GM19372 (cell line): ENCODE measurements around the gene SRC.
A peak's percentile ranks its signal among the peaks of the same experiment; 100 is the strongest.

Experiments
- ATAC-seq: cut with Tn5 transposase; IDR thresholded peaks from one replicate; pipeline ENCODE4 v1.9.1; 2021; ENCODE audit warnings: mild to moderate bottlenecking, low read depth, moderate library complexity; ENCODE audit not compliant: unreplicated experiment

Gene SRC

DNA sequence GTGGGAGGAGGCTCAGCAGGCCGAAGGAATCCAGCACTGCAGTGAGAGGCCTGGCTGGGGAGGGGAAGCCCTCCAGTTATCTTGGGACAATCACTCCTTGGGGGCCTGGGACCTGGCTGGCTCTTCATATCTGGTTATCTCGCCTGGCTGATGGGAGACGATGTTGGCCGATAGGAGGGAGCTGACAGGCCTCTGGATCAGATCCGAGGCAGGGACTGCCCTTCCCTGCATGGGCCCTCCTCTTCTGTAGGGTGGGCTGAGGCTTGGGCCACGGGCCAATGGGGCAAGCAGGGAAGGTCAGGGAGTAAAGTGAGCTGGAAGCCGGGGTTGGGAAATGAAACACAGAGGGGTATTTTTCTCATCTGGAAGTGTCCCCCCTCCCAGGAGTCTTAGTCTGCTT, 31.3 kb upstream of the SRC start:
- ATAC-seq, result no peak

DNA sequence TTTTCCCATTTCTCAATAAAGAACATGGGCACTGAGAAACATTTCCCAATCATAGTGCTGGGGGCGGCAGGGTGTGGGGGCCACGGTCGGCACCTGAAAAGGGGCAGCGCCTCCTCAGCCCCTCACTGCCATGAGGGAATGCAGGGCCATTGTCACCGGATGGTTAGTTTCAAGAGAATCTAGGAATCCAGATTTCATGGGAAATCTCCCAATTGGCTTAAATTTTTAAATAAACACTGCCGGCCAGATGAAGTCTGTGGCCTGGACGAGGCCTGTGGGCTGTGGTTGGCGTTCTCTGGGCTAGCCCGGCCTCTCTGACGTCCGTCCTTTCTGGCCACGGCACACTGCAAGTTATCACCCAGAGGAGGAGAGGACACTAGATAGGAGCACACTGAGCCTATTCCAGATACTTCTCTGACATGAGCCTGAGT, 30.9 kb upstream of the SRC start:
- ATAC-seq, result no peak

- ATAC-seq, result peak; percentile 24
Measured at GRCh38 chr20:37315452-37316110, 30.4 kb upstream of the SRC start.

DNA sequence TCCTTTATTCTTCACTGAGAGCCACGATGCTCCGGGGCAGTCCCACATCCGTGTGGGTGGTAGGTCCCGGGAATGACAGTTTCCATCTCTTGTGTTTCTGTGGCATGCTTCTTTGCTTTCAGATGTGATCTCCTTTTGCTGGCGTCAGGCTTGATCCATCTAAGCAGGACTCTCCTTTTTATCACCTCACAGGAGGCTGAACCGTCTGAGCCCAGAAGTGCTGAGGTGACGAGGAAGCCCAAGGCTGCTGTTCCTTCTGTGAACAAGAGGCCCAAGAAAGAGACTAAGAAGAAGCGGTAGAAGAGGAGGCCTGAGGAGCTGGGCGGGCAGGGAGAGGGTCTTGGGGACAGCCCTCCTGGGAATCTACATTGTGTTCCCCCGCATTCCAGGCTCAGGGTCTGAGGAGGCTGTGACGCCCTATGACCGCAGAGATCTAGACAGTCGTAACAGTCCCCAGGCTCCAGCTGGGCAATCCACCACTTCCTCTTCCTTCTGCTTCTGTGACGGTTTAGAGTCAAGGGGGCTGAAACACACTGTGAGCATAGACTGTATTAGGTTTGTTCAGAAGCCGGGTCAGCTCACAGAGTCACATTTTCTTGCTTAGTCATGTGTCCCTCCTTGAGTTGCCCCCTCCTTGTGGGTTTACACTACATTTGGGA, 29.7 kb upstream of the SRC start:
- peak; percentile 80 for ATAC-seq

DNA sequence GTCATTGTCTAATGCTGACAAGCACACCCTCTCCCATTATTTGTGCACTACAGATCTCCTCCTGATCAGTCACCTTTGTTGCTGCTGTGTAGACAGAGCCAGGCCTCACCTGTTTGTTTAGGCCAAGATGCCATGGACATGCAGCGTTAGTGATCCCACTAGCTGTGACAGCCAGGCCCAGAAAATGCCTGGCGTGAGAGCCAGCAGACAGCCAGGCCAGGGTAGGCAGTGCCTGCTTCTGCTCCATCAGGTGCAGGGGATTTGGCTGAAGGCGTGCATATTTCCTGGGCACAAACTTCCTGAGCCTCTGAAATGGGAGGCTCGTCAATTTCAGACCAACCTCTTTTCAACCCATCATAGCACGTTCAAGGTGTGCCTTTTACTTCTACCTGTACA, 29.2 kb upstream of the SRC start:
- ATAC-seq, result no peak

DNA sequence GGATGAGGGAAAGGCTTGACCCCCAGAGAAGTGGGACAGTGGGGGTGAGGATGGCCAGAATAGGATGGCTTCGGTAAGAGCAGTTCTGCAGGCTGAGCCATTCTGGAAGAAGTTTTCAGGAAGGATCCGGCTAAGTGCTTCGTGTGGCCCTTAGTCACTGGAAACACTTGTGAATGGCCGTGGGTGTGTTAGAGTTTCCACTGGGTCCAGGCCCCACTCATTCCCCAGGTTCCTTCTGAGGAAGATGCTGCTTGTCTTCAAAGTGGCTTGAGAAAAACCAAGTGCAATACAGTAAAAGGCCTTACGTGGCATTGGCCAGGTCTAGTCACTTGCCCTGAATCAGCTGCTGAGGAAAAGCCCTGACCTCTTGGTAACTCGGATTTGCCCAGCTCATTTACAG, 28.6 kb upstream of the SRC start:
- ATAC-seq, result no peak

DNA sequence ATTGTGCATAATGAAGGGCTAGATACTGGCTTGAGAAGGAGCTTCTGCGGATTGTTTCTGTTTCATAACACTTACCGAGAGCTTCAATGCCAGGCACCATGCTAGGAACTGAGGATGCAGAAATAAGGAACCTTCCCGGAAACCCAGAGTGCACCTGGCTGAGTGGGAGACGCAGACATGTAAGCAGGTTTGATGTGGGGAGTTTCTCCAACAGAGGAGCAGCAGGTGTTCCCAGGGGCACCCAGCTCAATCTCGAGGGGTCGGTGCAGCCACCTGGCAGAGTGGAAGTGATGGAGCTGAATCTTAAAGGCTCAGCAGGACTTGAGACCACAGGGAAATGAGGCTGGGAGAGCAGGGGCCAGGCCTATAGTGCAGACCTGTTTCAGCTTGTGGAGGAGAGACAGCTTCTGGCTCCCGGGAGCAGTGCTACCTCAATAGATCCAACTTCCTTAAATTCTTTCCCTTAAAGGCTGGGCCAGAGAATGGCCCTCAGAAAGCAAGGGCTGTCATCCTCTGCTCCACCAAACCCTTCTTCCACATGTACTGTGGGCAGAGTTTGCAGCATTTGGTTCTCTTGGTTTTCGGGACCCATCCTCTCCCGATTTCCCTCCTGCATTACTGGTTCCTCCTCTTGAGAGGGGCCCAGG, 27.8 kb upstream of the SRC start:
- no peak for ATAC-seq

DNA sequence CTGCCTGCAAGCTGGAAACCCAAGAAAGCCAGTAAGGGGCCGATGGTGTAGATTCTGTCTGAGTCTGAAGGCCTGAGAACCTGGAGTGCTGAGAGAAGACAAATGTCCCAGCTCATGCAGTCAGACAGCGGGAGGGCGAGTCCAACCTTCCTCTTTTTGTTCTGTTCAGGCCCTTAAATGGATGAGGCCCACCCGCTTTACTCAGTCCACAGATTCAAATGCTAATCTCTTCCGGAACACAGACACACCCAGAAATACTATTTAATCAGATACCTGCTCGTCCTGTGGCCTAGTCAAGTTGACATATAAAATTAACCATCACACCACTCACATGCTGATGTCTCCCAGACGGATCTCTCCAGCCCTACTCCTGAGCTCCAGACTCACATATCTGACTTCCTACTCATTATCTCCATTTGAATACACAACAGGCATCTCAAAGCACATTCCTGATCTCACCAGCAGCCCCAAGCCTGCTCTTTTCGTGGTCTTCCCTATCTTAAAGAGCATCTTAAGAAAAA, 26.7 kb upstream of the SRC start:
- ATAC-seq, result no peak

DNA sequence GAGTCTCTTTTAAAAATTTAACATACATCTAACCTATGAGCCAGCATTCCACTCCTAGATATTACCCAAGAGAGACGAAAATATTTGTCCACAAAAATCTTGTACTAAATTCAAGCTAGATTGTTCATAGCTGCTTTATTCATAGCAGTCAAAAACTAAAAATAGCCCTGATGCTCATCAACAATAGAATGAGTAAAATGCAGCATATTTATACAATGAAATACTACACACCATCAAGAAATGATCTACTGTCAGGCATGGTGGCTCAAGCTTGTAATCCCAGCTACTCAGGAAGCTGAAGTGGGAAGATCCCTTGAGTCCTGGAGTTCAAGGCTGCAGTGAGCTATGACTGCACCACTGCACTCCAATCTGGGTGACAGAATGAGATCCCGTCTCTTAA, 22.0 kb upstream of the SRC start:
- no peak for ATAC-seq

GRCh38 chr20:37325206-37325605, 20.7 kb upstream of the SRC start:
- no peak for ATAC-seq

- no peak for ATAC-seq
Measured at GRCh38 chr20:37326666-37327065, 19.3 kb upstream of the SRC start.

GRCh38 chr20:37327748-37328147, 18.2 kb upstream of the SRC start:
- no peak for ATAC-seq

DNA sequence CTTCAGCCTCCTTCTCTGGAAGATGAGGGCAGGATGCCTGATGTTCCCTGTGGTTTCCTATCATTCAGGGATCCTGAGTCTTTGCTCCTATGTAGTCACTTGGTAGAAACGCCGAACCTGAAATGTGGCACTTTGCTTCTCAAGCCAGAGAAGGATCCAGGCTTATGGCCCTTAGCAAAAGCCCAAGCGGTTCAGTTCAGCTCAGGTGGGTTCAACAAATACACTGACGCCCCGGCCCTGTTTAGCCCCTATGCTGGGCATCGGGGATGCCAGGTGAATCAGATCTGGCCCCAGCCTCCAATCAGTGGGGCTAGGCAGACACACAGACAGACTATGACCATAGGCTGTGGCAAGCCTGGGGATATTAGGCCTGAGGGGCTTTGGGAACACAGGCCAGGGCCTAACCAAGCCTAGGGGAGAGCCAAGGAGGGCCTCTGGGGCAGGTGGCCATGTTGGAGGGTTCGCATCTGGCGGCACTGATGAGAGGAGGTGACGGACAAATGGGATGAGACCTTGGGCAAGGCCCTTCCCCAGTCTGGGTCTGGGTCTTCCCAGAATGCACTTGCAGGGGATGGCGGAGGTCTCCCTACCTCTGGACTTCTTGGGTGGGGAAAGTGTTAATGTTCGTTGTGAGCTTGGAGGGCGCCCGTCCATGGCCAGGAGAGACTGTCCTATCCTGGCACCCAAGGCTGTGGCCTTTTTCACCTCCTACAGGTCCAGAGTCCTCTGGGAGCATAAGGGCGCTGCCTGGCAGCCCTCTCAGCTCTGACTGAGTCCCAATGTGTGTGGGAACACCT, 17.6 kb upstream of the SRC start:
- no peak for ATAC-seq

GRCh38 chr20:37329481-37330165, 16.3 kb upstream of the SRC start:
- no peak for ATAC-seq

DNA sequence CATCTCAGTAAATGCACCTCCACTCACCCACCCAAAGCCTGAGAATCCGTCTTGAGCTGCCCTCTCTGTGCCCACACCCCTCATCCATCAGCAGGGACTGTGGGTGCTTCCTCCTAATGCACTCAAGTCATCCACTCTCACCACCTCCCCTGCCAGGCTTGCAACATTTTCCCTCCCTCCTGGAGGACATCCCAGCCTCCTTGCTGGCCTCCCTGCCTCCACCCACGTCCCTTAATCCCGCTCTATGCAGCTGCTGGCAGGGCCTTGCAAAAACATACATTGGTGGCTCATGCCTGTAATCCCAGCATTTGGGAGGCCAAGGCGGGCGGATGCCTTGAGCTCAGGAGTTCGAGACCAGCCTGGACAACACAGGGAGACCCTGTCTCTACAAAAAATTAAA, 15.6 kb upstream of the SRC start:
- ATAC-seq, result no peak

- no peak for ATAC-seq
Measured at GRCh38 chr20:37331060-37331857, 14.7 kb upstream of the SRC start.

DNA sequence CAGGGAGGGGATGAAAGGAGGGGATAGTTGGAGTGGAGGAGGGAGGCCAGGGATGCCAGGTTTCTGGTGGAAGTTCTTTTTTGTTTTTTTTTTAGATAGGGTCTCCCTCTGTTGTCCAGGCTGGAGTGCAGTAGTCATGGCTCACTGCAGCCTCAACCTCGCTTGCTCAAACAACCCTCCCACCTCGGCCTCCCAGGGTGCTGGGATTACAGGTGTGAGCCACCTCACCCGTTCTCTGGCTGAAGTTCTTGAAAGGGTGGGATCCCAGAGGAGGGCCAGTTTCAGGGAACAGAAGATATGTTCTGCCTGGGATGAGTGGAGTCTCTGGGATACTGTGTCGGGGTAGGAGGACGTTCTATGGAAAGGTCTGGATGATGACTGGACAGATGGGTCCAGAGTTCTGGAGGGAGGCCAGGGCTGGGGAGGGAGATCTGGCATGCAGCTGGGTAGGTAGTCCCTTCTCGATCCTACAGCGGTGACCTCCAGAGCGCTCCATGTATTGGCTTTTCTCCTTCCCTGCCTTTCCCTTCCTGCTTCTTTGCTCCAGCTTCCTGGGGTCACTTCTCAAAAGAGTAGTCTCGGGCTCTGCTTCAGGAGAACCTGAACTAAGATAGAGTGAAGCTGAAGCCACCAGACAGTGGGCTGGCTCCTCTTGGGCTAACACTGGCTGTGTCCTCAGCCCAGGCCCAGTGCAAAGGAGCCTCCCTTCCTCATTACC, 12.7 kb upstream of the SRC start:
- ATAC-seq, result no peak

DNA sequence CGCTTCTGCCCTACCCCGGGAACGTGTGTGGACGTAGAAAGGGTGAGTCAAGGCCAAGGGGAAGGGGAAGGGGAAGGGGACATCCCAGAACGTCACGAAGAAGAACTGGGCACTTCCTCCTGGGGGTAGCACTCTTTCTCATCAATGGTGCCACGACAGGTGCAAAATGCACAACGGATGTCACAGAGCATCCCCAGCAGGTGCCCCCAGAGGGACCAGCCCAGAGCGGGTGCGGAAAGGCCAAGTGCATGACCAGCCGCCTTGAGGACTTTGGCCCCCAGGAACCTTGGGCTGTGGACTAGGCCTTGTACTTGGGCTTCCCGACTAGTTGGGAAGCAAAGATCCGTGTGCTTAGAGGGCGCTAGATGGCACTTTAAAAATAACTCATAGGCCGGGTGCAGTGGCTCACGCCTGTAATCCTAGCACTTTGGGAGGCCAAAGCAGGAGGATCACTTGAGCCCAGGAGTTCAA, 12.1 kb upstream of the SRC start:
- ATAC-seq, result no peak

- ATAC-seq, result no peak
Measured at GRCh38 chr20:37334450-37334849, 11.5 kb upstream of the SRC start.
